HEK293 (cell line): ENCODE results near the gene RTCA.
"Not testable (repeated sequence)": the region's sequence is repeated elsewhere in the genome, so short reads cannot be mapped to it uniquely, and the experiment has no call there.

Source experiments
- PRDM1 ChIP-seq: fragments of 450-650 bp; formaldehyde crosslinking; IDR thresholded peaks from 2 replicates; pipeline ENCODE4; 2016; ENCODE audit warnings: missing biosample characterization, missing genetic modification characterization
- ZBTB21 ChIP-seq: fragments of 450-650 bp; formaldehyde crosslinking; IDR thresholded peaks from 2 replicates; pipeline ENCODE4 v1.5.1; 2017; ENCODE audit warnings: missing biosample characterization, missing genetic modification characterization
- ZNF121 ChIP-seq: fragments of 450-650 bp; formaldehyde crosslinking; IDR thresholded peaks from 2 replicates; pipeline ENCODE4 v1.5.1; 2016; ENCODE audit warnings: missing biosample characterization, missing genetic modification characterization
- TF ChIP-seq, protein P1 (sequence below): fragments of 450-650 bp; formaldehyde crosslinking; IDR thresholded peaks from 2 replicates; pipeline ENCODE4 v1.5.1; 2016; ENCODE audit warnings: missing biosample characterization, missing genetic modification characterization
- TF ChIP-seq, protein P2 (sequence below): fragments of 450-650 bp; formaldehyde crosslinking; IDR thresholded peaks from 2 replicates; pipeline ENCODE4 v1.5.1; 2016; ENCODE audit warnings: missing biosample characterization, missing genetic modification characterization, borderline replicate concordance
- TF ChIP-seq, protein P3 (sequence below): sonication (generic); formaldehyde crosslinking; IDR thresholded peaks from 2 replicates; pipeline ENCODE4 v1.8.1; 2022; ENCODE audit warnings: mild to moderate bottlenecking, moderate library complexity, missing genetic modification reagents
- TF ChIP-seq, protein P4 (sequence below): fragments of 450-650 bp; formaldehyde crosslinking; IDR thresholded peaks from 2 replicates; pipeline ENCODE4 v1.5.1; 2016; ENCODE audit warnings: missing biosample characterization, missing genetic modification characterization

DNA sequence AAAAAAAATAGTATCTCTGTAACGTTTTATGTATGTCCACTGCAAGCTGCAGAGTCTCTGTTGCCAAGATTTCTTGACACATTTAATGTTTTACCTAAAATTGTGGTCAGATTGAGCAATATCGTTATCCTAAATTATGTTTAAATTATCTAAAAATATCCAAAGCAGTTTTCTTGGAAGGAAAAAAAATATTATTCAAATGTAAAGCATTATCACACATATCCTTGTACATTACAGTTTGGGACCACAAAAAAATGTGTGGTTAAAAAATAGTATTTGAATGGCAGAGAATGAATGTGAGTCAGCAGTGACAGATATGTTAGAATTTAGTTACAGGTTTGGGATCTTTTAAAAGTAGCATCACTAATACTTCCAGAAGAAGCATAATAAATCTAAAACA, 65.1 kb downstream of the RTCA start:
- TF ChIP-seq, protein P1, sequence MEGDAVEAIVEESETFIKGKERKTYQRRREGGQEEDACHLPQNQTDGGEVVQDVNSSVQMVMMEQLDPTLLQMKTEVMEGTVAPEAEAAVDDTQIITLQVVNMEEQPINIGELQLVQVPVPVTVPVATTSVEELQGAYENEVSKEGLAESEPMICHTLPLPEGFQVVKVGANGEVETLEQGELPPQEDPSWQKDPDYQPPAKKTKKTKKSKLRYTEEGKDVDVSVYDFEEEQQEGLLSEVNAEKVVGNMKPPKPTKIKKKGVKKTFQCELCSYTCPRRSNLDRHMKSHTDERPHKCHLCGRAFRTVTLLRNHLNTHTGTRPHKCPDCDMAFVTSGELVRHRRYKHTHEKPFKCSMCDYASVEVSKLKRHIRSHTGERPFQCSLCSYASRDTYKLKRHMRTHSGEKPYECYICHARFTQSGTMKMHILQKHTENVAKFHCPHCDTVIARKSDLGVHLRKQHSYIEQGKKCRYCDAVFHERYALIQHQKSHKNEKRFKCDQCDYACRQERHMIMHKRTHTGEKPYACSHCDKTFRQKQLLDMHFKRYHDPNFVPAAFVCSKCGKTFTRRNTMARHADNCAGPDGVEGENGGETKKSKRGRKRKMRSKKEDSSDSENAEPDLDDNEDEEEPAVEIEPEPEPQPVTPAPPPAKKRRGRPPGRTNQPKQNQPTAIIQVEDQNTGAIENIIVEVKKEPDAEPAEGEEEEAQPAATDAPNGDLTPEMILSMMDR: not testable (repeated sequence)
- TF ChIP-seq PRDM1, ZBTB21, ZNF121 (tag by site-specific recombination): not testable (repeated sequence)
- TF ChIP-seq, protein P2, sequence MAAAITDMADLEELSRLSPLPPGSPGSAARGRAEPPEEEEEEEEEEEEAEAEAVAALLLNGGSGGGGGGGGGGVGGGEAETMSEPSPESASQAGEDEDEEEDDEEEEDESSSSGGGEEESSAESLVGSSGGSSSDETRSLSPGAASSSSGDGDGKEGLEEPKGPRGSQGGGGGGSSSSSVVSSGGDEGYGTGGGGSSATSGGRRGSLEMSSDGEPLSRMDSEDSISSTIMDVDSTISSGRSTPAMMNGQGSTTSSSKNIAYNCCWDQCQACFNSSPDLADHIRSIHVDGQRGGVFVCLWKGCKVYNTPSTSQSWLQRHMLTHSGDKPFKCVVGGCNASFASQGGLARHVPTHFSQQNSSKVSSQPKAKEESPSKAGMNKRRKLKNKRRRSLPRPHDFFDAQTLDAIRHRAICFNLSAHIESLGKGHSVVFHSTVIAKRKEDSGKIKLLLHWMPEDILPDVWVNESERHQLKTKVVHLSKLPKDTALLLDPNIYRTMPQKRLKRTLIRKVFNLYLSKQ: not testable (repeated sequence)
- TF ChIP-seq, protein P3, sequence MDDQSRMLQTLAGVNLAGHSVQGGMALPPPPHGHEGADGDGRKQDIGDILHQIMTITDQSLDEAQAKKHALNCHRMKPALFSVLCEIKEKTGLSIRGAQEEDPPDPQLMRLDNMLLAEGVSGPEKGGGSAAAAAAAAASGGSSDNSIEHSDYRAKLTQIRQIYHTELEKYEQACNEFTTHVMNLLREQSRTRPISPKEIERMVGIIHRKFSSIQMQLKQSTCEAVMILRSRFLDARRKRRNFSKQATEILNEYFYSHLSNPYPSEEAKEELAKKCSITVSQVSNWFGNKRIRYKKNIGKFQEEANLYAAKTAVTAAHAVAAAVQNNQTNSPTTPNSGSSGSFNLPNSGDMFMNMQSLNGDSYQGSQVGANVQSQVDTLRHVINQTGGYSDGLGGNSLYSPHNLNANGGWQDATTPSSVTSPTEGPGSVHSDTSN (CRISPR knock-in tag): not testable (repeated sequence)
- TF ChIP-seq, protein P4, sequence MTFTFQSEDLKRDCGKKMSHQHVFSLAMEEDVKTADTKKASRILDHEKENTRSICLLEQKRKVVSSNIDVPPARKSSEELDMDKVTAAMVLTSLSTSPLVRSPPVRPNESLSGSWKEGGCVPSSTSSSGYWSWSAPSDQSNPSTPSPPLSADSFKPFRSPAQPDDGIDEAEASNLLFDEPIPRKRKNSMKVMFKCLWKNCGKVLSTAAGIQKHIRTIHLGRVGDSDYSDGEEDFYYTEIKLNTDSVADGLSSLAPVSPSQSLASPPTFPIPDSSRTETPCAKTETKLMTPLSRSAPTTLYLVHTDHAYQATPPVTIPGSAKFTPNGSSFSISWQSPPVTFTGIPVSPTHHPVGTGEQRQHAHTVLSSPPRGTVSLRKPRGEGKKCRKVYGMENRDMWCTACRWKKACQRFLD (tag by site-specific recombination): not testable (repeated sequence)
